Neuronal stem cell (in vitro differentiated cells): ENCODE results near the gene MON2.
"Not testable (repeated sequence)": the region's sequence is repeated elsewhere in the genome, so short reads cannot be mapped to it uniquely, and the experiment has no call there.

Experiments used
- DNase-seq: peaks from one replicate; pipeline ENCODE4 v3.0.0-alpha.2; 2013; ENCODE audit warnings: low spot score
- H2AFZ ChIP-seq: one replicate; pipeline ENCODE4 v1.6.1; 2013; ENCODE audit warnings: mild to moderate bottlenecking, low read length, inconsistent platforms
- H2AK5ac ChIP-seq: 2 replicates; pipeline ENCODE4 v1.6.1; 2013; ENCODE audit warnings: low read depth, mild to moderate bottlenecking, inconsistent platforms, low read length, moderate library complexity, mixed read lengths
- H2BK120ac ChIP-seq: 2 replicates; pipeline ENCODE4 v1.6.1; 2013; ENCODE audit warnings: low read depth, mild to moderate bottlenecking, inconsistent platforms, low read length, moderate library complexity, mixed read lengths
- H2BK12ac ChIP-seq: one replicate; pipeline ENCODE4 v1.6.1; 2013; ENCODE audit warnings: low read length, inconsistent platforms
- H2BK15ac ChIP-seq: 2 replicates; pipeline ENCODE4 v1.6.1; 2013; ENCODE audit warnings: mild to moderate bottlenecking, low read length, inconsistent platforms, mixed read lengths
- H2BK5ac ChIP-seq: one replicate; pipeline ENCODE4 v1.6.1; 2013; ENCODE audit warnings: inconsistent platforms, mild to moderate bottlenecking, low read length, moderate library complexity
- H3K14ac ChIP-seq: one replicate; pipeline ENCODE4 v1.6.1; 2013; ENCODE audit warnings: low read length, inconsistent platforms
- H3K18ac ChIP-seq: 2 replicates; pipeline ENCODE4 v1.6.1; 2013; ENCODE audit warnings: low read length, inconsistent platforms
- H3K23ac ChIP-seq: 2 replicates; pipeline ENCODE4 v1.6.1; 2013; ENCODE audit warnings: low read depth, mild to moderate bottlenecking, mixed read lengths, low read length, inconsistent platforms; ENCODE audit not compliant: poor library complexity
- H3K27ac ChIP-seq: replicated peaks from 3 replicates; pipeline ENCODE4 v1.5.1; 2013; ENCODE audit warnings: low read length, inconsistent platforms
- H3K27me3 ChIP-seq, 3 experiments: 2 replicates each; pipeline ENCODE4 v1.6.1; 2013; ENCODE audit warnings: low read length in 3 of 3, mild to moderate bottlenecking in 2 of 3, inconsistent platforms in 1 of 3, low read depth in 1 of 3, mixed read lengths in 1 of 3, moderate library complexity in 1 of 3; ENCODE audit not compliant: control insufficient read depth in 3 of 3, insufficient read depth in 3 of 3
- H3K36me3 ChIP-seq, 2 donors: replicated peaks in 1 of 2; 2 replicates each; pipeline ENCODE4 v1.6.1; 2013; ENCODE audit warnings: low read length in 2 of 2; ENCODE audit not compliant: control insufficient read depth in 2 of 2, insufficient read depth in 2 of 2
- H3K4ac ChIP-seq: 2 replicates; pipeline ENCODE4 v1.6.1; 2013; ENCODE audit warnings: inconsistent platforms, mild to moderate bottlenecking, low read length, moderate library complexity
- H3K4me1 ChIP-seq, 2 donors: 1 replicate in 1 of 2; 2 replicates in 1 of 2; pipeline ENCODE4 v1.6.1; 2013; ENCODE audit warnings: low read length in 2 of 2, low read depth in 1 of 2; ENCODE audit not compliant: control insufficient read depth in 2 of 2, insufficient read depth in 1 of 2
- H3K4me2 ChIP-seq: one replicate; pipeline ENCODE4 v1.6.1; 2013; ENCODE audit warnings: mild to moderate bottlenecking, low read length, inconsistent platforms; ENCODE audit not compliant: insufficient read depth, poor library complexity, severe bottlenecking
- H3K4me3 ChIP-seq, 2 donors: 2 replicates each; pipeline ENCODE4 v1.5.1; 2013; ENCODE audit warnings: low read length in 2 of 2, mild to moderate bottlenecking in 2 of 2, inconsistent platforms in 1 of 2, moderate library complexity in 1 of 2
- H3K79me1 ChIP-seq: one replicate; pipeline ENCODE4 v1.6.1; 2013; ENCODE audit warnings: low read depth, mild to moderate bottlenecking, inconsistent platforms, low read length, moderate library complexity
- H3K9ac ChIP-seq: one replicate; pipeline ENCODE4 v1.6.1; 2013; ENCODE audit warnings: mild to moderate bottlenecking, low read depth, low read length, inconsistent platforms; ENCODE audit not compliant: poor library complexity
- H3K9me3 ChIP-seq, 2 donors: replicated peaks in 1 of 2; 2 replicates each; pipeline versions ENCODE3 to v1.6.1; 2013; ENCODE audit warnings: low read length in 2 of 2, mild to moderate bottlenecking in 2 of 2, inconsistent platforms in 1 of 2, low read depth in 1 of 2, mixed read lengths in 1 of 2, moderate library complexity in 1 of 2; ENCODE audit not compliant: control insufficient read depth in 2 of 2, insufficient read depth in 1 of 2
- H4K8ac ChIP-seq: one replicate; pipeline ENCODE4 v1.6.1; 2013; ENCODE audit warnings: low read depth, mild to moderate bottlenecking, inconsistent platforms, low read length, moderate library complexity
- H4K91ac ChIP-seq: one replicate; pipeline ENCODE4 v1.6.1; 2013; ENCODE audit warnings: low read length, low read depth, mild to moderate bottlenecking, inconsistent platforms; ENCODE audit not compliant: poor library complexity
- WGBS, 2 donors: extraction: QIAGEN DNeasy Blood & Tissue Kit; methylation state at CpG; one replicate each; pipeline ENCODE4 v1.1.7; 2013; ENCODE audit warnings: missing lambda C conversion rate in 2 of 2, mixed read lengths in 1 of 2; ENCODE audit not compliant: insufficient read length in 2 of 2, insufficient replicate concordance in 1 of 2; ENCODE audit errors: extremely low coverage in 2 of 2; 5-methylcytosine and 5-hydroxymethylcytosine counted together

Gene MON2

GRCh38 chr12:62458626-62459025, 8.0 kb upstream of the MON2 start:
- Histone ChIP-seq H3K4me1 (no peaks in the 10 kb centered on the region), H3K4ac (no peak overlapping the region)

GRCh38 chr12:62459976-62460375, 6.7 kb upstream of the MON2 start:
- Histone ChIP-seq H3K4ac (no peak overlapping the region), H2BK5ac (no peak overlapping the region), H2BK15ac (no peak overlapping the region), H3K18ac (no peak overlapping the region), H3K4me2 (no peak overlapping the region), H2AFZ (no peak overlapping the region), H2BK12ac (no peak overlapping the region), H3K4me3 (no peak overlapping the region), H3K27me3 (no peaks in the 10 kb centered on the region), H2BK120ac (no peak overlapping the region), H4K8ac (no peak overlapping the region), H3K14ac (no peak overlapping the region), H3K9me3 (peaks cover 0 to 4% of the 10 kb centered on the region in 2 donors), H3K36me3 (no peaks in the 10 kb centered on the region), H3K4me1 (no peaks in the 10 kb centered on the region), H3K23ac (no peak overlapping the region), H3K27ac (no peak overlapping the region), H2AK5ac (no peak overlapping the region), H3K9ac (no peak overlapping the region), H4K91ac (no peak overlapping the region), H3K79me1 (no peaks in the 10 kb centered on the region)
- no peak for DNase-seq

More at GRCh38 chr12:62458626-62459025, 8.0 kb upstream of the MON2 start:
- Histone ChIP-seq H3K27ac (no peak overlapping the region), H2AFZ (no peak overlapping the region), H3K9ac (no peak overlapping the region), H2BK5ac (no peak overlapping the region), H3K4me3 (no peak overlapping the region), H4K91ac (no peak overlapping the region), H2BK15ac (no peak overlapping the region), H3K27me3 (no peaks in the 10 kb centered on the region), H3K36me3 (no peaks in the 10 kb centered on the region), H2AK5ac (no peak overlapping the region), H4K8ac (no peak overlapping the region), H3K4me2 (no peak overlapping the region), H3K14ac (no peak overlapping the region), H2BK120ac (no peak overlapping the region), H3K18ac (no peak overlapping the region), H3K9me3 (peaks cover 0 to 4% of the 10 kb centered on the region in 2 donors), H2BK12ac (no peak overlapping the region), H3K23ac (no peak overlapping the region), H3K79me1 (no peaks in the 10 kb centered on the region)
- WGBS, 2 donors: no CpG with 5 or more reads among the region's 3 CpGs
- no peak for DNase-seq

- H3K4me3 ChIP-seq, H3K18ac ChIP-seq, H3K27me3 ChIP-seq, DNase-seq, H3K9me3 ChIP-seq, H3K4ac ChIP-seq, H3K14ac ChIP-seq, H2BK120ac ChIP-seq, H3K4me1 ChIP-seq, H3K23ac ChIP-seq, H2BK5ac ChIP-seq, H3K36me3 ChIP-seq, H3K27ac ChIP-seq, H2BK12ac ChIP-seq, H2AFZ ChIP-seq, H3K4me2 ChIP-seq, H2BK15ac ChIP-seq, H3K9ac ChIP-seq, H2AK5ac ChIP-seq, H4K91ac ChIP-seq, H4K8ac ChIP-seq, H3K79me1 ChIP-seq: not testable (repeated sequence)
- no CpG with 5 or more reads among the region's 32 CpGs for WGBS, 2 donors
These were observed 5.3 kb upstream of the MON2 start for GRCh38 chr12:62461171-62461837.

GRCh38 chr12:62463252-62463651, 3.4 kb upstream of the MON2 start:
- not testable (repeated sequence) for H3K14ac ChIP-seq, H3K23ac ChIP-seq, H3K4me1 ChIP-seq, H3K36me3 ChIP-seq, H2AK5ac ChIP-seq, H4K8ac ChIP-seq, H3K79me1 ChIP-seq, H2BK120ac ChIP-seq, H3K4me3 ChIP-seq, H2BK15ac ChIP-seq, H2BK5ac ChIP-seq, H2BK12ac ChIP-seq, H3K4me2 ChIP-seq, H4K91ac ChIP-seq, DNase-seq, H3K9ac ChIP-seq, H2AFZ ChIP-seq, H3K27me3 ChIP-seq, H3K9me3 ChIP-seq, H3K18ac ChIP-seq, H3K4ac ChIP-seq, H3K27ac ChIP-seq
- WGBS, 2 donors: no CpG with 5 or more reads among the region's 7 CpGs
